IgD-negative memory B cell (primary cell): ENCODE measurements around the gene TSPEAR. TPM values are rescaled to one million over a fixed set of nuclear protein-coding genes. Genes with fewer than 3 reads are reported as not detected.
A peak's percentile ranks its signal among the peaks of the same experiment; 100 is the strongest.

Experiments
- H3K27ac Mint-ChIP-seq, 3 donors: one replicate each; pipeline ENCODE4 v1.8.0; 2020 to 2022; ENCODE audit warnings: mild to moderate bottlenecking in 3 of 3, mixed read lengths in 3 of 3, moderate library complexity in 1 of 3
- H3K27me3 Mint-ChIP-seq: one replicate; pipeline ENCODE4 v1.8.0; 2021; ENCODE audit warnings: mixed read lengths
- H3K36me3 Mint-ChIP-seq: one replicate; pipeline ENCODE4 v1.8.0; 2020; ENCODE audit warnings: mild to moderate bottlenecking, mixed read lengths
- H3K4me1 Mint-ChIP-seq, 3 donors: one replicate each; pipeline ENCODE4 v1.8.0; 2020 to 2022; ENCODE audit warnings: mixed read lengths in 3 of 3, mild to moderate bottlenecking in 1 of 3
- H3K4me3 Mint-ChIP-seq, 4 donors: one replicate each; pipeline ENCODE4 v1.8.0; 2020 to 2022; ENCODE audit warnings: mild to moderate bottlenecking in 4 of 4, mixed read lengths in 4 of 4, moderate library complexity in 3 of 4
- H3K9me3 Mint-ChIP-seq, 3 donors: one replicate each; pipeline ENCODE4 v1.8.0; 2020 to 2021; ENCODE audit warnings: mixed read lengths in 3 of 3, mild to moderate bottlenecking in 1 of 3
- polyA plus RNA-seq: library from polyadenylated mRNA; unstranded; fragments of 300-500 nt; fragmentation: Illumina TruSeq; gene quantifications from one replicate; pipeline ENCODE4 v1.2.3, GENCODE V29; 2021

TSPEAR gene
- polyA plus RNA-seq, 1 donor from 2014 or later: not detected

DNA sequence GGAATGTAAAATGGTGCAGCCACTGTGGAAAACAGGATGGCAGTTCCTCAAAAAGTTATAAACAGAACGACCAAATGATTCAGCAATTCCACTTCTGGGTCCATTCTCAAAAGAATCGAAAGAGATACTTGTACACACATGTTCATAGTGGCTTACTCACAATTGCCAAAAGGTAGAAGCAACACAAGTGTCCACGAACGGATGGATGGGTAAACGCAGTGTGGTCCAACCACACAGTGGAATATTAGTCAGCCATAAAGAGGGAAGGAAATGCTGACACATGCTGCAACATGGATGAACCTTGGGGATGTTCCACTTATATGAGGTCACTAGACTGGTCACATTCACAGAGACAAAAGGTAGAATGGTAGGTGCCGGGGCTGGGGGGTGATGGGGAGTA lies 176.7 kb downstream of the TSPEAR start:
- H3K4me1 Mint-ChIP-seq: peaks cover 0 to 2% (median 0%) of the 10 kb centered on the region in 3 donors
- H3K36me3 Mint-ChIP-seq: peaks cover 3% of the 10 kb centered on the region
- no peak overlapping the region for H3K27ac Mint-ChIP-seq
- H3K4me3 Mint-ChIP-seq: no peak overlapping the region
- peaks cover 0 to 3% (median 3%) of the 10 kb centered on the region in 3 donors for H3K9me3 Mint-ChIP-seq
- H3K27me3 Mint-ChIP-seq: peaks cover 19% of the 10 kb centered on the region

DNA sequence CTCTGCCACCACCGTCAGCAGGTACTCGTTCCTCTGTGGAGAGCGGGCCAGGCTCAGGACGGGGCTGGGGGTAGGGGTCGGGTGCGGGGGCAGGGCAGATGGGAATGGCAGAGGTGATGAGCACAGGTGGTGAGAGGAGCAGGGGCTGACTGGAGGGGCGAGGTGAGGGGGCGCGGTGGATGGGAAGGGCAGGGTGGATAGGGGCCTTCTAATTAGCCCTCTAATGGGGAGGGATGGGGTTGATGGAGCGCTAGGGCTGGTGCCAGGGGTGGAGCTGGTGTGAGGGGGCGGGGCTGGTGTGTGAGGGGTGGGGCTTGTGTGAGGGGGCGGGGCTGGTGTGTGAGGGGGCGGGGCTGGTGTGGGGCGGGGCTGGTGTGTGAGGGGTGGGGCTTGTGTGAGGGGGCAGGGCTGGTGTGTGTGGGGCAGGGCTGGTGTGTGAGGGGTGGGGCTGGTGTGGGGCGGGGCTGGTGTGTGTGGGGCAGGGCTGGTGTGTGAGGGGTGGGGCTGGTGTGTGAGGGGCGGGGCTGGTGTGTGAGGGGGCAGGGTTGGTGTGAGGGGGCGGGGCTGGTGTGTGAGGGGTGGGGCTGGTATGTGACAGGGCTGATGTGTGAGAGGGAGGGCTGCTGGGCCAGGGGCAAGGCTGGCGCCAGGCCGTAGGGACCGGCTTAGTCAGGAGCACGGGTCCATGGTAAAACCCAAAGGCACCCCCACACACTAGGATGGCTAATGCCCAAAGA lies 177.3 kb downstream of the TSPEAR start:
- H3K36me3 Mint-ChIP-seq: peaks cover 3% of the 10 kb centered on the region
- H3K9me3 Mint-ChIP-seq: peaks cover 0 to 3% (median 2%) of the 10 kb centered on the region in 3 donors
- no peak overlapping the region for H3K27ac Mint-ChIP-seq
- H3K27me3 Mint-ChIP-seq: peaks cover 16% of the 10 kb centered on the region
- no peak overlapping the region for H3K4me3 Mint-ChIP-seq
- peaks cover 0 to 3% (median 0%) of the 10 kb centered on the region in 3 donors for H3K4me1 Mint-ChIP-seq

DNA sequence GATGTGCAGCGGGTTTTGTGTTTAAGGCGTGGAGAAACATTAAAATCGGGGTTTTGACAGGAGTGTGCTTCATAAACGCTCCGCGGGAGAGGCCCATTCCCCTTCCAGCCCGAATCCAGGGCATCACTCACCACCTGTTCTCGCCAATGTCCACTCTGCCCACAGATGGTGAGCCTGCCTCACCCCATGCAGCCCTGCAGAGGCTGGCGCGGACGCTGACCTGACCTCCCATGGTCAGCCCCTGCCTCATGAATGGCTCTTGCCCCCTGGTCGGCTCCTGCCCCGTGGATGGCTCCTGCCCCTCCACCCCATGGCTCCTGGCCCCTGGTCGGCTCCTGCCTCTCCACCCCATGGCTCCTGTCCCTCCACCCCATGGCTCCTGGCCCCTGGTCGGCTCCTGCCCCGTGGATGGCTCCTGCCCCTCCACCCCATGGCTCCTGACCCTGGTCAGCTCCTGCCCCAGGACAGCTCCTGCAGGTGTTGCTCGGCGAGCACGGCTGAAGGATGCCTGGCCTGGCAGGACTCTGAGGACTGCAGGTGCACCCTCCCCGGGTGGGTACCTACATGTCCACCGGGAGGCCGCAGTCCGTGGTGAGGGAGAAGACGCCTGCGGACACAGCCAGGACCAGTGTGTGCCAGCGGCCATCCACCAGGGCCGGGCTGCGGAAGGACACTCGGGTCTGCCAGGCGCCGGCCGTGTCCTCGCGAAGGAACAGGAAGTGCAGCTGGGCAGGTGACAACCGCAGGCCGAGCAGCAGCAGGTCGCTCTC lies 178.1 kb downstream of the TSPEAR start:
- Mint-ChIP-seq H3K9me3 (peaks cover 0 to 3% (median 2%) of the 10 kb centered on the region in 3 donors), H3K27me3 (peaks cover 14% of the 10 kb centered on the region), H3K4me1 (peaks cover 0 to 3% (median 0%) of the 10 kb centered on the region in 3 donors), H3K36me3 (peaks cover 3% of the 10 kb centered on the region), H3K4me3 (no peak overlapping the region), H3K27ac (no peak overlapping the region)

DNA sequence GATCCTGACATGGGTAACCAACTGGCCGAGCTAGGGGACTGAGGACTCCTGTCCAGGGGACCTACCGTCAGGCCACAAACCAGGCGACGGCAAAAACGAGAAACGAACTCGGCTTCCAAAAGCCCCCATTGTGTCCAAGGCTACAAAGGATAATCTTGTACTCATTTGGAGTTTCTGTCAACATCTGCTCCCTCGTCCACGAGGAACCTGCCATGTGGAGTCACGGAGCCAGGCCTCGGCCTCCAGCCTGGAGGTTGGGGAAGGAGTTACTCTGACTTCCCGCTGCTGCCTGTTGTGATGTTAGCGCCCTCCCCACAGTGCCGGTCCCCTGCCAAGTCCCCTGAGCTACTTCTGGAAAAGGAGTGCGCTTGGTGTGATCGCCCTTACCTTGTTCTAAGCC lies 178.7 kb downstream of the TSPEAR start:
- no peak overlapping the region for H3K27ac Mint-ChIP-seq
- peaks cover 0 to 3% (median 0%) of the 10 kb centered on the region in 3 donors for H3K4me1 Mint-ChIP-seq
- no peak overlapping the region for H3K4me3 Mint-ChIP-seq
- H3K9me3 Mint-ChIP-seq: peaks cover 0 to 3% (median 2%) of the 10 kb centered on the region in 3 donors
- H3K36me3 Mint-ChIP-seq: peaks cover 3% of the 10 kb centered on the region
- peaks cover 14% of the 10 kb centered on the region for H3K27me3 Mint-ChIP-seq

DNA sequence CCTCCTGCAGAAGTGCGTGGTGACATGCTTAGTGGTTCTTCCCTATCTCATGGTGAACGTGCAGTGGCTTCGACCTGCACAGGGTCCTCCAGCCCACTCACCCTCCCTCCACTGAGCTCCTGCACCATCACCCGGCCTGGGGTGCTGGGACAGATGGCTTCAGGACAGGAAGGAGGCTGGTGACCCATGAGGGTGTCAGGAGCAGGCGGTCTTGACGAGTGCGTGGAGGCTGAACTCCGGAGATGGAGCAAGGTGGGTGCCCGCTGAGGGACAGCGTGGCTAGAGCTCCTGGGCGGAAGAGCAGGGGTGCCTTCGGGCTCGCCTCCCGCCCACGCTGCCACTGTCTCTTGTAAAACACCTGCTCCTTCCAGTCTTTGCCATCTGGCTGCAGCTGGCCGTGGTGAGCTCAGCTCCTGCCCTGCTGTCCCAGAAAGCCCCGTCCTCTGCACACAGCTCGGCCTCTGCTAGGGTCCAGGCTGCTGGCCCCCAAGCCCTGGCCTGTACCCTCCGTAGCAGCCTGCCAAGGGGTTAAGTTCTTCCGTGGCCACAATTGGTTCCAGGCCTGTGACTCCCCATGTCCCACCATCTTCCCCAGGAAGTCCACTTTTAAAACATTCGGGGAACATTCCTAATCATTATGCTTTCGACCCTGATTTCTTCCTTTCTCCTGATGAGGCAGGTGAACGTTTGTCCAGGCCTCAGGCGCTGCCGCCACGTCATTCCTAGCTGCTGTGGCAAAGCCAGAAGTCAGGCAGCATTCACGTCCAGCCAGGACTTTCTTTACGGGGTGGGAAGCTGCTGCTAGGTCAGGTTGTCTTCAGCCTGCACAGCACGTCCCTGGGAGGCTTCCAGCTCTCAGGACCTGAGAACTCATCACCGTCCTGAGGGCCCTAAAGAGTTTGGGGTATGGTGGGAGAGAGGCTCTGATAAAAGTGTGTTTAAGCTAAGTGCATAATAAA lies 179.5 kb downstream of the TSPEAR start:
- Mint-ChIP-seq H3K27me3 (peaks cover 11% of the 10 kb centered on the region), H3K9me3 (peaks cover 0 to 3% (median 2%) of the 10 kb centered on the region in 3 donors), H3K4me3 (no peak overlapping the region), H3K27ac (no peak overlapping the region), H3K36me3 (peaks cover 3% of the 10 kb centered on the region), H3K4me1 (peaks cover 0 to 3% (median 0%) of the 10 kb centered on the region in 3 donors)

DNA sequence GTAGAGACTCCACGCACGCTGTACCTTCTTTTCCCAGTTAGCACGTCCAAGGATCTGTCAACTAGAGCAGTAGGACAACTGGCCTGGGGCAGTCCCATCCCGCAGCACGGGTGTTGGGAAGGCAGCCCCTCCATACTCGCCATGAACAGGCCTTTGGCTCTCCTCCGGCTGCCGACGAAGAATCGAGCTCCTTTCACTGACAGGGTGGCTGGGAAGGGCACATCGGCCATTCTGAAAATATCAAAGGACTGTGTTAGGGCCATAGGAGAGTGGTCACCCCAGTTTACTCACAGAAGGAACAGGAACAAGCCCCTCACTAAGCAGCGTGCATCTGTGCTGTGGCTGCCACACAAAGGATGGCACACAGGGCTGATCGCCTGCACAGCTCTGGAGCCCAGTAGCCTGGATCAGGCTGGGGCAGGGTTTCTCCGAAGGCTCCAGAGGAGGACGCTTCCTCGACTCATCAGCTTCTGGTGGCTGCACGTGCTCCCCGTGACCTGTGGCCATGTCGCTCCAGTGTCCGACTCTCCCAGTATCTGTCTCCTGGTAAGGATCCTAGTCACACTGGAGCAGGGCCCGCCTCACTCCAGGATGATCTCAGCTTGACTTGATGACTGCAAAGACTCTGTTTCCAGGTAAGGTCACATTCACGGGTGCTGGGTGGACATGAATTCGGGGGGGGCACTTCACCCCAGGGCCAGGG lies 180.3 kb downstream of the TSPEAR start:
- H3K27me3 Mint-ChIP-seq: peaks cover 9% of the 10 kb centered on the region

DNA sequence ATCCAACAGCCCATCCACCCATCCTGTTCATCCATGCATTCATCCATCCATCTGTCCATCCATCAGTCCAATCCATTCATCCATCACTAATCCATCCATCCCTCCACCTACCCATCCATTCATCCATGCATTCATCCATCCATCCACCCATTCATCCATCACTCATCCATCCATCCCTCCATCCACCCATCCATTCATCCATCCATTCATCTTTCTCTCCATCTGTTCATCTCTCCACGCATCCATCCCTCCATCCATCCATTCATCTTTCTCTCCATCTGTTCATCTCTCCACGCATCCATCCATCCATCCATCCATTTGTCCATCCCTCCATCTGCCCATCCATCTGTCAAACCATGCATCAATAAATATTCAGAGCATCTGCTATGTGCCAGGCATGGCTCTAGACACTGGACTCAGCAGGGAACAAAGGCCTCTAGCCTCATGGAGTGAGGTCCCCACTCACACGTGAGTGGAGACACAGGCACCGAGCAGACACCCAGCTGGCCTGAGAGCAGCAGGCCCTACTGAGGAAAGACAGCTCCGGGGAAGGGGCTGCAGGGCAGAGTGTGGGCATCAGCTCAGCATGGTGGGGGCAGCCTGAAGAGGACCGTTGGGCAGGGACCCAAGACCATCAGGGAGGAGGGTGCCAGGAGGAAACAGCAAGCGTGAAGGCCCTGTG lies 181.0 kb downstream of the TSPEAR start:
- H3K36me3 Mint-ChIP-seq: peaks cover 3% of the 10 kb centered on the region
- peaks cover 0 to 3% (median 2%) of the 10 kb centered on the region in 3 donors for H3K9me3 Mint-ChIP-seq
- H3K4me1 Mint-ChIP-seq: peaks cover 0 to 3% (median 0%) of the 10 kb centered on the region in 3 donors
- H3K27me3 Mint-ChIP-seq: peaks cover 6% of the 10 kb centered on the region
- H3K27ac Mint-ChIP-seq: peak overlapping the region in 1 of 3 donors; percentile 4
- no peak overlapping the region for H3K4me3 Mint-ChIP-seq

More for the DNA sequence above, 180.3 kb downstream of the TSPEAR start:
- Mint-ChIP-seq H3K4me1 (peaks cover 0 to 3% (median 0%) of the 10 kb centered on the region in 3 donors), H3K27ac (no peak overlapping the region), H3K36me3 (peaks cover 3% of the 10 kb centered on the region), H3K9me3 (peaks cover 0 to 3% (median 2%) of the 10 kb centered on the region in 3 donors), H3K4me3 (peak overlapping the region in 1 of 4 donors; percentile 37)

DNA sequence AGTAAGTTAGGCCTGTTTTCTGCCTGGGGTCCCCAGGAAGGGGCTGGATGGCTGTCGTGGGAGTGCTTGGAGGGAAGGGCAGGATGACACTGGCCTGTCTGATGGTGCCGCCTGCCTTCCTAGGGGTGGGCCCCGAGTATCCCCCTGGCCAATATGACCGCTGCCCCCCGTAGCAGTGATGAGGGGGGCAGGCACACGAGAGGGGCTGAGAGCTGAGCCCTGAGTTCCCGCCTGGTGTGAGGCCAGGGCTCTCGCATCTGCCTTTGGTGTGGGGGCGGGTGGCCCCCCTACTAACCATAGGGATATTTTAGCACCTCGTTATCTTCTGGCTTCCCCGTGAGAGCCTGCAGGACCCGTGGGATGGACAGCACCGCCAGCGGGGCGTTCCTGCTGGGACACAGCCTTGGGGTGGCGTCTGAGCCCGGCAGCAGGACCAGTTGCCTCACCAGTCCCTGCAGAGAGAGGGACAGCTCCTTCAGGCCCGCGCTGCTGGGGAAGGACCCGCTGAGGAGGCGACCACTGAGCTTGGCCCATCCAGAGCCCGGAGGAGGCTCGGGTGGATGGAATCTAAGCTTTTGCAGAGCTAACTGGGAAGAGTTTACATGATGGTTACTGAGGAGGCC lies 181.8 kb downstream of the TSPEAR start:
- peaks cover 6% of the 10 kb centered on the region for H3K27me3 Mint-ChIP-seq
- peaks cover 0 to under 1% (median under 1%) of the 10 kb centered on the region in 3 donors for H3K9me3 Mint-ChIP-seq
- no peak overlapping the region for H3K4me3 Mint-ChIP-seq
- peak overlapping the region in 1 of 3 donors; percentile 42 for H3K27ac Mint-ChIP-seq
- peaks cover 0 to 3% (median 0%) of the 10 kb centered on the region in 3 donors for H3K4me1 Mint-ChIP-seq
- H3K36me3 Mint-ChIP-seq: peaks cover 3% of the 10 kb centered on the region

DNA sequence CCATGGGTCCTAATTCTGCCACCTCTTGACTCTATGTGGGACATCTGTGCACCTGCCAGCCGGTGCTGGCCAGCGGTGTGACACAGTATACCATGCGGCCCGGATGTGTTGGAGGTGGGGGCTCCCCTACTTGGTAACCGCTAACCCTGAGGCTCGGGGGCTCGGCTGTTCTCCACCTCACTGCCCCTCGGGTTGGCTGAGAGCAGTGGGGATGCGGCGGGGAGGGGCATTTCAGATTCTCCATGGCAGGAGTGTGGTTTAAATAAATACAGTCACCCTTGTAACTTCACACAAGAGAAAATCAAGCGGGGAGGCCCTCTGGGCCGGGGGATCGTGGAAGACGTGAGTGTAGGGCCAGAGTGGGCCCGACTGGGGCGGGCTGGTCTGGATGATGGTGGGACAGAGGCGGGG lies 182.4 kb downstream of the TSPEAR start:
- Mint-ChIP-seq H3K27me3 (peaks cover 6% of the 10 kb centered on the region), H3K4me1 (peaks cover 0 to 3% (median 0%) of the 10 kb centered on the region in 3 donors), H3K9me3 (no peaks in the 10 kb centered on the region), H3K4me3 (no peak overlapping the region), H3K27ac (peak overlapping the region in 1 of 3 donors; percentile 42), H3K36me3 (peaks cover 3% of the 10 kb centered on the region)

DNA sequence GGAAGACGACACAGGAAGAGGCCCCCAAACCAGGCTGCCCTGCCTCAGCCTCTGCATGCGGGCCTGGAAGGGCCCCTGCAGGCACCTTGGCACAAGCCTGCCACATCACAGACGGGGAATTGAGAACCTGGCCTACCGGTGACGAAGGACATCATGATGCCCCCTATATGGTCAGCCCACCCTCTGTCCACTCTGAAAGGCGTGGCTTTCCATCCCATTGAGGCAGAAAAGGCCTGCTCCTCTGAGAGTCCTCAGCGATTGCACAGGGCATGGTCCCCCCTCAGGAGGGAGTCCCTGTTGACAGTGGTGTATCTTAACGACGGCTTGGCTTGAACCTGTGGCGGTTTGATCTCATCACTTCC lies 182.8 kb downstream of the TSPEAR start:
- Mint-ChIP-seq H3K4me3 (no peak overlapping the region), H3K27ac (no peak overlapping the region), H3K36me3 (peaks cover 3% of the 10 kb centered on the region), H3K27me3 (peaks cover 6% of the 10 kb centered on the region), H3K4me1 (peaks cover 0 to 3% (median 0%) of the 10 kb centered on the region in 3 donors), H3K9me3 (no peaks in the 10 kb centered on the region)

DNA sequence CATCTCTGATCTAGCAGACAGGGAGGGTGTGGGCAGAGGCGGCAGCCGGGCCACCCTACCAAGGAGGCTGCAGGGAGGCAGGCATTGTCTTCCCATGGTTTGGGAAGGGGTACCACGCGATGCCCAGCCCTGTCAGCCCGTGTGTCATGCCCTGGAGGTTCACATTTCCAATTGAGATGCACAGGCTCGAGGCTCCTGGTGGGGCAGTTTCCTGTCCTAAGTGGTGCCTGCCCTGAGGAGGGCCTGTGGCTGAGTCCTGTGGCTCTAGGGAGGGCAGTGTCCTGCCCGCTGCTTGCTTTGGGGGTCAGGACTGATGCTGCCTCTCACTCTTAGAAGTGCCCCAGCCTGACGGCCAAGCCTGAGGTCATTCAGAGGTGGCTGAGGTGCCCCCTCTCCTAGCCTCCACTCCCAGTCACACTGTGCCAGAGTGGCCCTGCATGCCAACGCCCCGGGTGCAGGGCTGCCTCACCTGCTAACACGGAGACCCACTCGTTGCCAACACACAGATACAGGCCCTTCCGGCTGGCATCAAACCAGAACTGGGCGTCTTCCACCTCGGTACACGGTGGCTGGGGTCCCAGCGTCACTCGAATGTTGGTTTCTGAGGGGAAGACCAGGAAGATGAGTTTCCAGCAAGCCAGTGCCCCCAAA lies 183.3 kb downstream of the TSPEAR start:
- Mint-ChIP-seq H3K27ac (peak overlapping the region in 1 of 3 donors; percentile 18), H3K36me3 (peaks cover 3% of the 10 kb centered on the region), H3K4me3 (no peak overlapping the region), H3K27me3 (peaks cover 6% of the 10 kb centered on the region), H3K4me1 (peaks cover 0 to 3% (median 0%) of the 10 kb centered on the region in 3 donors), H3K9me3 (no peaks in the 10 kb centered on the region)

DNA sequence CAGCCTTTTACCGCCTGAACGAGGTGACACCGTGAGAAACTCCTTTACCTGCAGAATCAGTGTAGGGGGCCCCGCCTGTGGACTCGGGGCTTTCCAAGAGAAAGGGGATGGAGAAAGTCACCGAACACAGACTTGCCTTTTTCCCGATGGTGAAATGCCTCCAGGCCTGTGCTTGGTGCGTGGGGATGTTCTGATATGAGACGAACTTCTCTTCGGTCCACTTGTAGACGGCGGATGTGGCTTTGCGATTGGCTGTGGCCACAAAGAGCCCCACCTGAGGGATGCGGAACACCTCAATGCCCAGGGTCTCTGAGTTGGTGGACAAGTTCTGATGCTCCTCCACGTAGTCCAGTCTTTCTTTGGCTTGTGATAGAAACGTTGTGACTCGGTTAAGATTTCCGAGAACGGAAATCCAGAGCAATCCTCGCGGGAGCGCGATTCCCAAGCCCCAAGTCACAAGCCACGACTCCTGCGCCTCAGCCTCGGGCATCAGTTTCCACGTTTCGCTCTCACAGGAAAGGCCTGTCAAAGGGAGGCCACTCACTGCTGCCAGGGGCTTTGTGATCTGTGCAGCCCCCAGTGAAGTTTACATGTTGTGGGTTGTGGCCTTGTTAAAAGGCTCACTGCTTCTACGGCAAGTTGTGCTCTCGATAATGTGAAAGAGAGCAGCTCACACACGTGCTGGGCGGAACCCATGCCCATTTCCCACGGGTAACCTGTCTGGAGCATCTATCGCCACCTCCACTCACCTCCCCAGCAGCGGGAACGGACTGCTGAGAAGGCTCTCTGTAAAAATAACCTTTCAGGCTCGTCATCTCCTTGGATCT lies 184.0 kb downstream of the TSPEAR start:
- Mint-ChIP-seq H3K27me3 (peaks cover 6% of the 10 kb centered on the region), H3K27ac (no peak overlapping the region), H3K4me3 (no peak overlapping the region), H3K9me3 (no peaks in the 10 kb centered on the region), H3K4me1 (peaks cover 0 to 3% (median 0%) of the 10 kb centered on the region in 3 donors), H3K36me3 (peaks cover 3% of the 10 kb centered on the region)
